H1 (cell line): ENCODE data around the gene TMEM196. TPM values are rescaled to one million over a fixed set of nuclear protein-coding genes. Genes with fewer than 3 reads are reported as not detected.

Source experiments
- ATF2 ChIP-seq: IDR thresholded peaks from 2 replicates; pipeline ENCODE4 v1.6.1; 2012; ENCODE audit warnings: low read length, inconsistent platforms
- SIN3A ChIP-seq, 2 experiments: IDR thresholded peaks in 1 of 2; conservative IDR thresholded peaks in 1 of 2; 2 replicates each; pipeline ENCODE4 v1.6.1; 2011 to 2012; ENCODE audit warnings: low read length in 2 of 2, improper control_type of control experiment in 1 of 2, low read depth in 1 of 2, mild to moderate bottlenecking in 1 of 2
- SIX5 ChIP-seq: IDR thresholded peaks from 2 replicates; pipeline ENCODE4 v1.6.1; 2011; ENCODE audit warnings: mild to moderate bottlenecking, low read depth, low read length
- TBP ChIP-seq: IDR thresholded peaks from 2 replicates; pipeline ENCODE4 v1.6.1; 2011; ENCODE audit warnings: low read depth, low read length, improper control_type of control experiment
- ZNF274 ChIP-seq: IDR thresholded peaks from 2 replicates; pipeline ENCODE4 v1.7.0; 2012; ENCODE audit warnings: low read length, borderline replicate concordance; ENCODE audit errors: extremely low read depth
- polyA plus RNA-seq, 7 experiments: library from polyadenylated mRNA; depleted of rRNA in 3 of 7; stranded (reverse) in 5 of 7; unstranded in 2 of 7; fragments of >200 nt in 5 of 7; fragments of 200-250 nt in 2 of 7; gene quantifications; 1 replicate in 5 of 7; 2 replicates in 1 of 7; 4 replicates in 1 of 7; pipeline versions ENCODE4 v1.2.1 to v1.2.3, GENCODE V29; 2011 to 2013; ENCODE audit warnings: missing spikeins in 2 of 7, mixed read lengths in 2 of 7
- total RNA-seq: library from RNA; stranded (reverse); fragmentation: NEBNext Ultra II Directional; extraction: Animal tissue kit (Norgen Biotek cat#: 25700); gene quantifications from 2 replicates; pipeline ENCODE4 v1.2.1, GENCODE V29; 2021

TMEM196 gene
- total and polyA plus RNA-seq, 2 of the 8 experiments (the other 6 are each of a cell fraction or from before 2014, with no cell fraction given), result 0.06 to 0.07 TPM

- TF ChIP-seq ZNF274 (no peak), TBP (no peak), SIX5 (no peak), SIN3A (conservative IDR thresholded peaks at IDR 0.05 in 1 of 2, IDR thresholded peaks at IDR 0.05 in 1 of 2; ENCODE audit: low read depth in 1 of 2, low read length in 2 of 2) (no peak), ATF2 (no peak)
Observed at GRCh38 chr7:19690736-19691135, 82.7 kb downstream of the TMEM196 start (continued).
